H9 (cell line): Measurements from ENCODE around the gene AGPAT2. TPM values are rescaled to one million over a fixed set of nuclear protein-coding genes. Genes with fewer than 3 reads are reported as not detected.

Experiments used
- DNase-seq: peaks from one replicate; pipeline ENCODE4 v3.0.0-alpha.2; 2017
- H2AFZ ChIP-seq: one replicate; pipeline ENCODE4 v1.6.1; 2013; ENCODE audit warnings: mild to moderate bottlenecking, low read length, control low read depth, moderate library complexity
- H2AK5ac ChIP-seq: 2 replicates; pipeline ENCODE4 v1.6.1; 2013; ENCODE audit warnings: low read length, control low read depth, mixed read lengths; ENCODE audit not compliant: insufficient read length
- H2BK120ac ChIP-seq: one replicate; pipeline ENCODE4 v1.6.1; 2013; ENCODE audit warnings: low read depth, mild to moderate bottlenecking, low read length, control low read depth, inconsistent platforms; ENCODE audit not compliant: poor library complexity, severe bottlenecking
- H2BK12ac ChIP-seq: 2 replicates; pipeline ENCODE4 v1.6.1; 2013; ENCODE audit warnings: low read length, control low read depth, mixed read lengths, low read depth; ENCODE audit not compliant: insufficient read length
- H2BK15ac ChIP-seq: 2 replicates; pipeline ENCODE4 v1.6.1; 2013; ENCODE audit warnings: low read depth, low read length, control low read depth
- H2BK20ac ChIP-seq: one replicate; pipeline ENCODE4 v1.6.1; 2013; ENCODE audit warnings: low read depth, mild to moderate bottlenecking, low read length, control low read depth, inconsistent platforms; ENCODE audit not compliant: poor library complexity, severe bottlenecking
- H2BK5ac ChIP-seq: 2 replicates; pipeline ENCODE4 v1.6.1; 2013; ENCODE audit warnings: low read length, control low read depth, mixed read lengths; ENCODE audit not compliant: insufficient read length
- H3K14ac ChIP-seq: 2 replicates; pipeline ENCODE4 v1.6.1; 2013; ENCODE audit warnings: low read length, control low read depth; ENCODE audit not compliant: insufficient read depth
- H3K18ac ChIP-seq: 2 replicates; pipeline ENCODE4 v1.6.1; 2013; ENCODE audit warnings: low read depth, mild to moderate bottlenecking, mixed read lengths, low read length, control low read depth; ENCODE audit not compliant: insufficient read length
- H3K23ac ChIP-seq: 2 replicates; pipeline ENCODE4 v1.6.1; 2013; ENCODE audit warnings: low read length, control low read depth, mixed read lengths, low read depth; ENCODE audit not compliant: insufficient read length
- H3K23me2 ChIP-seq: 2 replicates; pipeline ENCODE4 v1.6.1; 2013; ENCODE audit warnings: low read depth, mild to moderate bottlenecking, mixed read lengths, low read length, control low read depth; ENCODE audit not compliant: insufficient read length, poor library complexity, severe bottlenecking
- H3K27ac ChIP-seq: 2 replicates; pipeline ENCODE4 v1.5.1; 2013; ENCODE audit warnings: low read length, control low read depth, mixed read lengths, low read depth; ENCODE audit not compliant: insufficient read length
- H3K27me3 ChIP-seq: 2 replicates; pipeline ENCODE4 v1.6.1; 2013; ENCODE audit warnings: low read length, control low read depth, inconsistent platforms; ENCODE audit not compliant: insufficient read depth
- H3K4ac ChIP-seq: 2 replicates; pipeline ENCODE4 v1.6.1; 2013; ENCODE audit warnings: low read depth, mild to moderate bottlenecking, control low read depth, inconsistent platforms, low read length, moderate library complexity
- H3K4me1 ChIP-seq: 2 replicates; pipeline ENCODE4 v1.6.1; 2013; ENCODE audit warnings: low read length, control low read depth, inconsistent platforms; ENCODE audit not compliant: insufficient read depth
- H3K4me2 ChIP-seq: 2 replicates; pipeline ENCODE4 v1.6.1; 2013; ENCODE audit warnings: low read length, control low read depth, mixed read lengths; ENCODE audit not compliant: insufficient read length, insufficient read depth
- H3K56ac ChIP-seq: 2 replicates; pipeline ENCODE4 v1.6.1; 2013; ENCODE audit warnings: low read depth, mild to moderate bottlenecking, mixed read lengths, low read length, control low read depth; ENCODE audit not compliant: insufficient read length
- H3K79me1 ChIP-seq: 2 replicates; pipeline ENCODE4 v1.6.1; 2013; ENCODE audit warnings: low read depth, mild to moderate bottlenecking, moderate library complexity, low read length, control low read depth, inconsistent platforms; ENCODE audit not compliant: insufficient read depth, poor library complexity, severe bottlenecking
- H3K79me2 ChIP-seq: 2 replicates; pipeline ENCODE4 v1.6.1; 2013; ENCODE audit warnings: low read length, control low read depth, inconsistent platforms; ENCODE audit not compliant: insufficient read depth
- H3K9ac ChIP-seq: 2 replicates; pipeline ENCODE4 v1.6.1; 2013; ENCODE audit warnings: low read length, control low read depth, mixed read lengths; ENCODE audit not compliant: insufficient read length; ENCODE audit errors: extremely low read depth
- H3K9me3 ChIP-seq: one replicate; pipeline ENCODE4 v1.6.1; 2013; ENCODE audit warnings: low read depth, low read length, inconsistent platforms; ENCODE audit not compliant: control insufficient read depth
- H3T11ph ChIP-seq: one replicate; pipeline ENCODE4 v1.6.1; 2013; ENCODE audit warnings: mild to moderate bottlenecking, low read length, control low read depth, inconsistent platforms
- H4K20me1 ChIP-seq: one replicate; pipeline ENCODE4 v1.6.1; 2013; ENCODE audit not compliant: control insufficient read depth, insufficient read length, insufficient read depth
- H4K5ac ChIP-seq: 2 replicates; pipeline ENCODE4 v1.6.1; 2013; ENCODE audit warnings: low read depth, mild to moderate bottlenecking, mixed read lengths, low read length, control low read depth; ENCODE audit not compliant: insufficient read length
- H4K8ac ChIP-seq: replicated peaks from 2 replicates; pipeline ENCODE4 v1.6.1; 2013; ENCODE audit warnings: low read length, control low read depth, mixed read lengths, low read depth; ENCODE audit not compliant: insufficient read length
- H4K91ac ChIP-seq: 2 replicates; pipeline ENCODE4 v1.6.1; 2013; ENCODE audit warnings: low read depth, mild to moderate bottlenecking, moderate library complexity, mixed read lengths, low read length, control low read depth; ENCODE audit not compliant: insufficient read length
- H3K27ac Mint-ChIP-seq, 3 experiments: 2 replicates in 2 of 3; 3 replicates in 1 of 3; pipeline ENCODE4 v1.8.0; 2020 to 2021; ENCODE audit warnings: mixed read lengths in 3 of 3, mild to moderate bottlenecking in 1 of 3, moderate library complexity in 1 of 3
- H3K27me3 Mint-ChIP-seq: 2 replicates; pipeline ENCODE4 v1.8.0; 2021; ENCODE audit warnings: low read depth, mild to moderate bottlenecking, moderate library complexity, mixed read lengths
- H3K36me3 Mint-ChIP-seq, 3 experiments: 2 replicates in 2 of 3; 3 replicates in 1 of 3; pipeline ENCODE4 v1.8.0; 2020 to 2021; ENCODE audit warnings: low read depth in 3 of 3, mixed read lengths in 3 of 3; ENCODE audit not compliant: insufficient read depth in 1 of 3
- H3K4me1 Mint-ChIP-seq, 2 experiments: 2 replicates each; pipeline ENCODE4 v1.8.0; 2020; ENCODE audit warnings: mixed read lengths in 2 of 2
- H3K4me3 Mint-ChIP-seq, 2 experiments: 2 replicates in 1 of 2; 3 replicates in 1 of 2; pipeline ENCODE4 v1.8.0; 2020 to 2021; ENCODE audit warnings: mild to moderate bottlenecking in 2 of 2, mixed read lengths in 2 of 2, moderate library complexity in 1 of 2
- H3K9me3 Mint-ChIP-seq, 2 experiments: 2 replicates in 1 of 2; 3 replicates in 1 of 2; pipeline ENCODE4 v1.8.0; 2020; ENCODE audit warnings: mild to moderate bottlenecking in 2 of 2, mixed read lengths in 2 of 2, moderate library complexity in 1 of 2
- CTCF ChIP-seq: fragments of 200-600 bp; sonication (generic); conservative IDR thresholded peaks from 3 replicates; pipeline ENCODE4 v1.8.0; 2021; ENCODE audit warnings: antibody characterized with exemption, mild to moderate bottlenecking
- WGBS: extraction: QIAGEN DNeasy Blood & Tissue Kit; methylation state at CpG from one replicate; pipeline ENCODE4 v1.1.7; 2013; ENCODE audit warnings: missing lambda C conversion rate, low lambda C conversion rate, mixed read lengths; ENCODE audit not compliant: insufficient read length; ENCODE audit errors: extremely low coverage; 5-methylcytosine and 5-hydroxymethylcytosine counted together
- total RNA-seq: library from RNA; stranded (reverse); gene quantifications from 2 replicates; pipeline ENCODE4 v1.2.1, GENCODE V29; 2021

The AGPAT2 gene
- total RNA-seq, 1 experiment from 2014 or later, result 29.7 TPM

GRCh38 chr9:136694163-136694871, 7.1 kb upstream of the AGPAT2 start:
- Histone ChIP-seq H3K4me2 (no peak overlapping the region), H3K23ac (no peak overlapping the region), H3K23me2 (no peaks in the 10 kb centered on the region), H3K27ac (no peak overlapping the region), H3K18ac (no peak overlapping the region), H2BK15ac (no peak overlapping the region), H2BK12ac (no peak overlapping the region), H3K27me3 (no peaks in the 10 kb centered on the region), H2AK5ac (no peak overlapping the region), H3K9ac (no peak overlapping the region), H3K14ac (no peak overlapping the region), H3K79me2 (no peaks in the 10 kb centered on the region), H2BK20ac (no peak overlapping the region), H3T11ph (no peak overlapping the region), H2AFZ (no peak overlapping the region), H4K8ac (no peak overlapping the region), H4K91ac (no peak overlapping the region), H4K20me1 (no peaks in the 10 kb centered on the region), H3K9me3 (no peaks in the 10 kb centered on the region), H3K56ac (no peak overlapping the region), H3K79me1 (no peaks in the 10 kb centered on the region), H3K4ac (no peak overlapping the region), H3K4me1 (no peaks in the 10 kb centered on the region), H2BK5ac (no peak overlapping the region), H4K5ac (no peak overlapping the region), H2BK120ac (no peak overlapping the region)
- peaks cover 0 to 23% of the 10 kb centered on the region in 2 experiments; a peak in 2 of 4 replicates for H3K4me1 Mint-ChIP-seq
- H3K4me3 Mint-ChIP-seq, result no peak overlapping the region
- H3K27me3 Mint-ChIP-seq, result peaks cover 20% of the 10 kb centered on the region
- no peak overlapping the region for H3K27ac Mint-ChIP-seq
- no CpG with 5 or more reads among the region's 32 CpGs for WGBS
- H3K9me3 Mint-ChIP-seq, result no peaks in the 10 kb centered on the region; a peak in 1 of 5 replicates
- H3K36me3 Mint-ChIP-seq, result no peaks in the 10 kb centered on the region
- peak; percentile 83 for TF ChIP-seq CTCF
- peak; percentile 81 for DNase-seq
